ENCODE measurements around the gene TJP3. TPM values are rescaled to one million over a fixed set of nuclear protein-coding genes. Genes with fewer than 3 reads are reported as not detected.
"Not testable (repeated sequence)": the region's sequence is repeated elsewhere in the genome, so short reads cannot be mapped to it uniquely, and the experiment has no call there.

The TJP3 gene, protein sequence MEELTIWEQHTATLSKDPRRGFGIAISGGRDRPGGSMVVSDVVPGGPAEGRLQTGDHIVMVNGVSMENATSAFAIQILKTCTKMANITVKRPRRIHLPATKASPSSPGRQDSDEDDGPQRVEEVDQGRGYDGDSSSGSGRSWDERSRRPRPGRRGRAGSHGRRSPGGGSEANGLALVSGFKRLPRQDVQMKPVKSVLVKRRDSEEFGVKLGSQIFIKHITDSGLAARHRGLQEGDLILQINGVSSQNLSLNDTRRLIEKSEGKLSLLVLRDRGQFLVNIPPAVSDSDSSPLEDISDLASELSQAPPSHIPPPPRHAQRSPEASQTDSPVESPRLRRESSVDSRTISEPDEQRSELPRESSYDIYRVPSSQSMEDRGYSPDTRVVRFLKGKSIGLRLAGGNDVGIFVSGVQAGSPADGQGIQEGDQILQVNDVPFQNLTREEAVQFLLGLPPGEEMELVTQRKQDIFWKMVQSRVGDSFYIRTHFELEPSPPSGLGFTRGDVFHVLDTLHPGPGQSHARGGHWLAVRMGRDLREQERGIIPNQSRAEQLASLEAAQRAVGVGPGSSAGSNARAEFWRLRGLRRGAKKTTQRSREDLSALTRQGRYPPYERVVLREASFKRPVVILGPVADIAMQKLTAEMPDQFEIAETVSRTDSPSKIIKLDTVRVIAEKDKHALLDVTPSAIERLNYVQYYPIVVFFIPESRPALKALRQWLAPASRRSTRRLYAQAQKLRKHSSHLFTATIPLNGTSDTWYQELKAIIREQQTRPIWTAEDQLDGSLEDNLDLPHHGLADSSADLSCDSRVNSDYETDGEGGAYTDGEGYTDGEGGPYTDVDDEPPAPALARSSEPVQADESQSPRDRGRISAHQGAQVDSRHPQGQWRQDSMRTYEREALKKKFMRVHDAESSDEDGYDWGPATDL
- total RNA-seq = 0.09 TPM in 1 of 2 replicates, not detected in the other

DNA sequence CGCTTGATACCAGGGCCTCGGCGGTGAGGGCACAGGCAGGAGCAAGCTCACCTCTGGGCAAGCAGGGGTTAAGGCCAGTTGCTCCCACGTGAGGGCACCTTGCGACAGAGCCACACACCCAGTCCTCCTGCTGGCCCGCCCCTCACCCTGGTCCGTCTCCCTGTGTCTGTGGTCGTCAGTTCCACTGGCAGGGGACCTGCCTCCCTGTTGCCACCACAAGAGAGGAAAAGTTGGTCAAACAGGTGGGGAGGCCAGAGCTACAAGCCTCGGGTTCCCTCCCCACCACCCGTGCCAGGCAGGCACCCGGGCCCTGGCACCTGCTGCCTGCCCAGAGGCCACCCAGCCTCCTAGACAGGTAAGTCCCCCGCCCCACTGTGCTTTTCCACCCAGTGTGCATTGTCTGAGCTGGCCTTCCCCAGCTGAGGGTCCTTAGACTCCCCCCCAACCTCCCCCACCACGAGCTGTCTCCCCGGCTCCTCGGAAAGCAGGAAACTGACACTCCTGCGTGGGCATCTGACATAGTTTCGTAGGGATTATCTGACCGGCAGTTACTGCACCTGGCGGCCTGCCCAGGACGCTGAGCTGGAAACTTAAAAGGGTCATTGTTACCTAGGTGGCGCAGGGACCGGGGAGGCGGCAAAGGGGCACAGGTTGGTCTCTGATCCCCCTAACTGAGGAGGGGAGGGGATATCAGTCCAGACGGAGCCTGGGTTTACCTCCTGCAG lies at the start of gene TJP3:
TJP3 (plus strand) TSS at position 178 of the 725 bp plus-strand sequence. CDS start 20,049 bp downstream, outside the sequence.
- H3K4me1 Mint-ChIP-seq = peaks cover 5% of the 10 kb centered on the region
- H3K9me3 Mint-ChIP-seq = no peaks in the 10 kb centered on the region
- H3K4me3 Mint-ChIP-seq = no peak within 1 kb of the TSS
- intact Hi-C loops (cut with micrococcal nuclease) = loop anchor here (5.0 kb wide), 1 partner anchor 161 kb away; no protein-coding TSS in a partner anchor
- DNase-seq = no peak
- H3K27me3 Mint-ChIP-seq = peaks cover 15% of the 10 kb centered on the region
- H3K36me3 Mint-ChIP-seq (ENCODE audit: low read depth) = no peaks in the 10 kb centered on the region
- no peak within 1 kb of the TSS for H3K27ac Mint-ChIP-seq

DNA sequence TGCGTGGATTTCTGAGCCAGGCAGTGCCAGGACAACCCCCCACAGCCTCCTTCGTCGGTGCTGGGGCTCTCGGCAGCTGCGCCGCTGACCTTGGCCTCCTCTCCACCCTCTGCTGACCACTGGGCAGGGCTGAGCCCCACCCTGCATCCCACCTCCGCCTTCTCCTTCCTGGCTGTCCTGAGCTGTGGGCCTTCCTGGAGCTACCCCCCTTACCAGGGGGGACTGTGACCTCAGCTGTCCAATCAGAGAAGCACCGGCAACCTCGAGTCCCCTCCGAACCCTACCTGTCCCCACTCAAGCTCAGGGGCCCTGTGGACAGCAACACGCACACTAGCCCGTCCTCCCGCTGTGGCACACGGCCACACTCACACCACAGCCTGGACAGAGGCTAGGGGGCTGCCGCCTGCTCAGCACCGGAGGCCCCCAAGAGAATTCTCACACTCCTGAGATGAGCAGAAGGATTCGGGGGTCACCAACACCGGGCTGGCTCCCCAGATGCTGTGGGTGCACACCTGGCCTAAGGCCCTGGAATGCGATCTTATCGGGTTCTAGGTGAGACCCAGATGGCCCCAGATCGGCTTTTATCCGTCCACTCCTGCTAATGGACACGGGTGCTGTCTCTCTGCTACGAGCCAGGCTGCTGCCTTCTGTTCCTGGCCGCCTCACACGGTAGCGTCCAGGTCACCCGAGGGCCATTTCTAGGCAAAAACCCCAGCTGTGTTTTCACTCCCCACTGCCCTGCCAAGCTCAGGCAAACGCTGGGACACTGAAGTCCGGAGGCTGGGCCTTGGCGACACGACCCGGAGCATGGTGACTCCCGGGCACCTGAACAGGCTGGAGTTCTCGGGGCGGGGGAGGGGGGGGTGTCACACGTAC lies 49.1 kb upstream of the TJP3 start:
- Mint-ChIP-seq H3K27ac (no peak overlapping the region), H3K4me3 (no peak overlapping the region), H3K27me3 (no peaks in the 10 kb centered on the region)

DNA sequence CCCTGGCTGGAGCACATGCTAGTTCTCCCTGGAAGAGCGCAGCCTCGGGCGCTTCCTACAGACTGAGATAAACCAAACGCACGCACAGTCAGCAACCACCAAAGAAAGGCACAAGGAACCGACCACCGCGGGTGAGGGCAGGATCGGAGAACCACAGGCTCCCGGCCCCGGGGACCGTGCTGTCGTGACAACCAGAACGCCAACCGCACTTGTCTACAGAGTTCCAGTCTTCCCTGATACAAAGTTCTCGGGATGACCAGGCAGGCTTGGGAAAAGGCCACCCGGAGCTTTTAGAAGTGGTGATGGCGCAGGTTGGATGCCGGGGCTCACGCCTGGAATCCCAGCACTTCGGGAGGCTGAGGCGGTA lies 48.5 kb upstream of the TJP3 start:
- no peaks in the 10 kb centered on the region for H3K9me3 Mint-ChIP-seq
- no peak for DNase-seq
- H3K4me3 Mint-ChIP-seq = no peak overlapping the region
- no peaks in the 10 kb centered on the region for H3K27me3 Mint-ChIP-seq
- intact Hi-C loops (cut with micrococcal nuclease) = no loop called here
- H3K36me3 Mint-ChIP-seq (ENCODE audit: low read depth) = peaks cover 14% of the 10 kb centered on the region
- no peak overlapping the region for H3K27ac Mint-ChIP-seq
- no peaks in the 10 kb centered on the region for H3K4me1 Mint-ChIP-seq

More for the DNA sequence above, 49.1 kb upstream of the TJP3 start:
- intact Hi-C loops (cut with micrococcal nuclease) = no loop called here
- Mint-ChIP-seq H3K36me3 (ENCODE audit: low read depth) (peaks cover 14% of the 10 kb centered on the region), H3K9me3 (no peaks in the 10 kb centered on the region), H3K4me1 (no peaks in the 10 kb centered on the region)
- no peak for DNase-seq

DNA sequence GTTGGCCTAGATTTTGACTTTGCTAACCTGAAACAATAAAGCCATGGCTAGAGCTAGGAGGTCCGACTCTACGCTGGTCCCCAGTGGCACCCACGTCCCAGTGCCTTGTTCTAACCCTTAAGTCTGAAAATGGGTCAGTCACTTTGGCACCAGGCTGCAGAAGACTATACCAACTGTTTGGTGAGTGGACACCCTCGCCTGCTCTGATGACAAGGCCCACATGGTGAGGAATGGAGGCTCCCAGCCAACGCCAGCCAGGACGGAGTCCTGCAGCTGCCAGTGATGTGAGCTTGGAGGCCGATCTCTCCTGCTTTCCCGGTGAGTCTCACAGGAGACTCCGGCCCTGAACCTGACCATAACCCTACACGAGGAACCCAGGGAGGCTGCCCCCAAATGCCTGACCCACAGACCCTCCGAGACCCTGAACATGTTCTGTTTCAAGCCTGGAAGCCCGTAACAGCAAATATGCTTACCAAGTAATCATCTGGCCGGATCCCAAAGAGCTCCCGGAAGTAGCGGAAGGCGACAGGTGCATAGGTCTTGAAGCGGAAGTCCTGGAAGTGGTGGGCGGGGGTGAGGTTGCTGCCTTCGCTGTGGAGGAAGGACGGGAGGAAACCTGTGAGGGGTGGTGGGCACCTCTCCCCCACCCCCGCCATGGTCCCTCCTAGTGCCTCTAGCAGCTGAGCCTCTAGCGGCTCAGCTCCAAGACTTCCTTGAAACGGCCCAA lies 47.5 kb upstream of the TJP3 start:
- intact Hi-C loops (cut with micrococcal nuclease) = no loop called here
- Mint-ChIP-seq H3K36me3 (ENCODE audit: low read depth) (peaks cover 14% of the 10 kb centered on the region), H3K27me3 (no peaks in the 10 kb centered on the region)

DNA sequence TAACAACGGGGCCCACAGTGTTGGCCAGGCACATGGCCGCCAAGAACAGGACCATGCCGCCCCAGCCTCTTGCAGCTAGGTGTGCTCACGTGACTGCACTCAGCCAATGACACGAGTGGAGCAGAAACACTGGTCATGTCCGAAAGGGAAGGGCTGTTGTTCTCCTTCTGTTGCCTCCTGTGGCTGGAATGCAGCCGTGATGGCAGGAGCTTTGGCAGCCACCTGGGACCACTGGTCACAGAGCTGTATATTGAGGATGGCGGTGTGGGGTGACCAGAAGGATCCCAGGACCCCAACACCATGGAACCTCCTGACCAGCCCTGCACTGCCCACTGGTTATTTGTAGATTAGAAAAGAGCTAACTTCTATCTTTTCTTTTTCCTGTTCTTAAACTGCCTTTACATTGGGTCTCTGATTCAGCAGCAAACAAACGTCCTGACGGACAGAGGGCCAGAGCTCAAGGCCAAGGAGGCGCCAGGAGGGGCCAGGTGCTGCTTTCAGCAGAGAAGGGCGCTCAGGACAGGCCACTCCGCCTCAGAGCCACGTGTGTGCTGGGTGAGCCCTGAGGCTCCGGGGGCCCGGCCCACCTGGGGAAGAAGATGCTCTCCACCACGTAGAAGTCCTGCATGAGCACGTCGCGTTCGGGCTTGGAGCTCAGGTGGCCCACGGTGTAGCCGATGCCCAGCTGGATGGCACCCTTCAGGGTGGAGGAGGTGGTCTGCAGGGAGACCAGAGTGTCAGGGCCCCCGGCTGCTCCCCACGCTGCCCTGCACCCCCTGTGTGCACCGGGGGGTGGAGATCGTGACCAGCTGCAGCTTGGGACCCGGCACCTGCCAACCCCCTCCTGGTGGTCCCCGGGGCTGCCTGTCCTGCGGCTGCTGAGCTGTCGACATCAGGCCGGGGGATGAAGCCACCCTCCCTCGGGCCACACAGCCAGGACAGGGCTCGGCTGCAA lies 46.6 kb upstream of the TJP3 start:
- peaks cover 12% of the 10 kb centered on the region for H3K36me3 Mint-ChIP-seq (ENCODE audit: low read depth)
- H3K9me3 Mint-ChIP-seq = no peaks in the 10 kb centered on the region
- DNase-seq = no peak
- no peaks in the 10 kb centered on the region for H3K4me1 Mint-ChIP-seq
- H3K4me3 Mint-ChIP-seq = no peak overlapping the region
- intact Hi-C loops (cut with micrococcal nuclease) = no loop called here
- no peaks in the 10 kb centered on the region for H3K27me3 Mint-ChIP-seq
- no peak overlapping the region for H3K27ac Mint-ChIP-seq

More for the DNA sequence above, 47.5 kb upstream of the TJP3 start:
- Mint-ChIP-seq H3K27ac (no peak overlapping the region), H3K4me1 (no peaks in the 10 kb centered on the region), H3K4me3 (no peak overlapping the region), H3K9me3 (no peaks in the 10 kb centered on the region)
- no peak for DNase-seq

DNA sequence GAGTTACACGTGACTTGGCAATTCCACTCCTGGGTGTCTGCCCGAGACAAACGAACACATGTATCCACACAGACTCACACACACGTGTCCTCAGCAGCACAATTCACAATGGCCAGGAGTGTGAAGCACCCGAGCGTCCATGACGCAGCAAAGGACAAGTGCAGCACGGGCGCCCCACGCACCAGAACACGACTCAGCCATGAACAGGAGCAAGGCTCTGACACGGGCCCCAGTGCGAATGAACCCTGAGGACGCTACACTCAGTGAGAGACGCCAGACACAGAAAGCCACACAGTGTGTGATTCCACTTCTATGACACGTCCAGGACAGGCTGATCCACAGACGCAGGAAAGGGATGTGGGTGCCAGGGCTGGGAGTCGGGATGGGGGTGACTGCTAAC lies 44.3 kb upstream of the TJP3 start:
- Mint-ChIP-seq H3K27ac (no peak overlapping the region), H3K27me3 (no peaks in the 10 kb centered on the region), H3K36me3 (ENCODE audit: low read depth) (peaks cover 6% of the 10 kb centered on the region), H3K4me3 (no peak overlapping the region), H3K9me3 (no peaks in the 10 kb centered on the region), H3K4me1 (no peaks in the 10 kb centered on the region)
- DNase-seq = no peak
- intact Hi-C loops (cut with micrococcal nuclease) = no loop called here

DNA sequence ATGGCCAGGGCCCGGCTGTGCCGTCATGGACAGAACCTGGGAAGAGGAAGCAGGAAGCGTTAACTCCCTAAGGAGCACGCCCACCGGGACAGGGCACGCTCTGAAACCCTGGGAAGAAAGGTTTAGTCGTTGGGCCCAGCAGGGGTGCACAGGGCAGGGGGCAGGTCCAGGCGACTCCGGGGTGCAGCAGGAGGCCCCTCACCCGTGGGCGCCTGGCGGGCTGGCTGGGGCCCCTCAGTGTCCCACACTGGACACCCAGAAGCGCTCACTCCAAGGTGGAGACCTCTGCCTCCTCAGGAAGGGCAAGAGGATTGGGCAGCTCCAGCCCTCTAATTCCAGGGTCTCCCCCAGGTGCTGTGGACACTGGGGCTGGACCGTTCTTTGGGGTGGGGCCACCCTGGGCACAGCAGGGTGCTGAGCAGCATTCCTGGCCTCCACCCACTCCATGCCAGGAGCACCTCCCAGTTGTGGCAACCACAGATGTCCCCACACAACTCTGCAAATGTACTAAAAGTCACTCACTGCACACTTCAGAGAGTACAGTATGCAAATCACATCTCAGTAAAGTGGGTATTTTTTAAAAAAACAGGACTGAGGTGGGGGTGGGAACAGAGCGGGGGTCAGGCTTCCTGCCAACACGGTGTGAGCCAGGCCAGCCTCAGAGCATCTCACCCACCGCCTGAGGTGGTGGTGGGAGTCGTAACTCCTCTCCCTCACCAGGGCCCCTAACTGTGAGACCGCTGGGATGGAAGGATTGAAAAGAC lies 43.1 kb upstream of the TJP3 start:
- no peak for DNase-seq
- peaks cover 6% of the 10 kb centered on the region for H3K36me3 Mint-ChIP-seq (ENCODE audit: low read depth)
- no peaks in the 10 kb centered on the region for H3K27me3 Mint-ChIP-seq
- H3K4me3 Mint-ChIP-seq = no peak overlapping the region
- intact Hi-C loops (cut with micrococcal nuclease) = loop anchor here (1.0 kb wide), 1 partner anchor 35 kb away; the partner anchor contains the start of gene PIP5K1C
- no peaks in the 10 kb centered on the region for H3K4me1 Mint-ChIP-seq
- no peaks in the 10 kb centered on the region for H3K9me3 Mint-ChIP-seq
- no peak overlapping the region for H3K27ac Mint-ChIP-seq

DNA sequence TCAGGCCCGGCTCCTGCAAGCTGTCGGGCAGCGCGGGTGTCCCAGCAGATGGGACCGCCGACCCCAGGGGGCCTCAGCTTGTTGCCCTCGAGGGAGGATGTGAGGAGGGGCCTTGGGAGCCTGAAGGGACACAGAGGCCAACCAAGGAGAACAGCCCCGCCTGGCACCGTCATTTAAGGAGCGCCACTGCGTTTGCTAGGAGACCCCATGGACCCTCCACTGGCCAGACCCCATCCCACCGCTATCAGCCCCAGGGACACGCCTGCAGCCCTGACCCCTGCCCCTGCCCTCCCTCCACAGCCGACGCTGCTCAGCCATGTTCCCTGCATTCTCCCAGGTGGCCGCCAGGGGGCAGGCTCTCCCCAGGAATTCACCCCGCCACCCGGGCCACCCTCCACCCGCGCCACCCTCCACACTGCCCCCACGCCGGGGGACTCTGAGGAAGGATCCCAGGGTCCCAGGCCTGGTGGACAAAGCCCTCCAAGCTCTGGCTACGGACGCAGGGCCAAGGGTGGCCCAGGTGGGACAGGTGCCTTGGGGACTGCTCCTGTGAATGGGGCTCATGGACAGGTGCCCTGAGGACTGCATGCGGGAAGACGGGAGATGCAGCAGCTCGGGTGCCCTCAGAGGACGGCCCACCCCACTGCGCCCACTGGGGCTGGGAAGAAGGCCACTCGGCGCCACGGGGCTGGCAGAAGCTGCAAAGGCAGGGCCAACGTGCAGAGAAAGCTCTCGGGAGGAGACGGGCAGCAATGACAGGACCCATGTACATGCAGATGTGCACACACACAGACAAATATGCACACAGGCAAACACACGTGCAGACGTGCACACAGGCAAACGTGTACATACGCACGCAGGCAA lies 42.3 kb upstream of the TJP3 start:
- intact Hi-C loops (cut with micrococcal nuclease) = loop anchor here (1.0 kb wide), 2 partner anchors 34 to 40 kb away; partner anchors contain the start of gene PIP5K1C
- no peak overlapping the region for H3K27ac Mint-ChIP-seq
- peak; percentile 94 for DNase-seq
- no peaks in the 10 kb centered on the region for H3K27me3 Mint-ChIP-seq
- H3K4me1 Mint-ChIP-seq = no peaks in the 10 kb centered on the region
- H3K4me3 Mint-ChIP-seq = no peak overlapping the region
- H3K9me3 Mint-ChIP-seq = no peaks in the 10 kb centered on the region
- peaks cover 4% of the 10 kb centered on the region for H3K36me3 Mint-ChIP-seq (ENCODE audit: low read depth)

DNA sequence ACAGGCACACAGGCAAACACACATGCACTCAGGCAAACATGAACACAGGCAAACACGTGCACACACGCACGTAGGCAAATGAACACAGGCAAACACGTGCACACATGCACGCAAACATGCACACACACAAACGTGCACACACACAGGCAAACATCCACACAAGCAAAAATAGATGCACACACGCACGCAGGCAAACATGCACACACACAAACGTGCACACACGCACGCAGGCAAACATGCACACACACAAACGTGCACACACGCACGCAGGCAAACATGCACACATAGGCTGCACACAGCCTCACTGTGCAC lies 41.7 kb upstream of the TJP3 start:
- intact Hi-C loops (cut with micrococcal nuclease) = loop anchor here (1.0 kb wide), 1 partner anchor 40 kb away; no protein-coding TSS in a partner anchor
- DNase-seq; H3K36me3 Mint-ChIP-seq (ENCODE audit: low read depth); H3K4me1 Mint-ChIP-seq; H3K27me3 Mint-ChIP-seq; H3K4me3 Mint-ChIP-seq; H3K27ac Mint-ChIP-seq; H3K9me3 Mint-ChIP-seq: not testable (repeated sequence)

DNA sequence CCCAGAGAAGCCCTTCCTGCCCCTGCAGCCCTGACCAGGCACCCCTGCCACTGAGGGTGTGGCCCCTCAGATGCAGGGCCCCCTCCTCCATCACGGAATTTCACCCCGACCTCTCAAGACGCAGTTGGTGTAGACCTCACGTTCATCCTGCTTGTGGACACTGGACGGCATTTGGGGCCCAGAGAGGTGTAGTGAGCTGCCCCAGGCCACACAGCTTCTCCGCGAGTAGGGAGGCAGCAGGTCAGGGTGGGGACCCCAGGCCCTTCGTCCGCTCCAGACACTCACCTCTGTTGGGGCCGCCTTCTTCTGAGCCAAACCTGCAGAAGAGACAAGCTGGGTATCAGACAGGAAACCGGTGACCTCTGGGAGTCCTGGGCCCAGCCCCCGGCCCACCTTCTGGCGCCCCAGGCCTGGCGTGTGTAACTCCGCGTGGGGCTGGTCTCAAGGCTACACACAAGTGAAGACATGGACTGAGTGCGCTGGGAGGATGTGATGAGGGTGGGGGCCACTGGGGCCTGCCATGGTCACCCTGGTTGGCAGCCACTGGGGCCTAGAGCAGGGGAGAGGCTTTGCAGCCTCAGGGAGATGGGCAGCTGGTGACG lies 41.0 kb upstream of the TJP3 start:
- Mint-ChIP-seq H3K27ac (peak overlapping the region; percentile 29), H3K36me3 (ENCODE audit: low read depth) (peaks cover 4% of the 10 kb centered on the region), H3K4me3 (no peak overlapping the region), H3K4me1 (peaks cover 3% of the 10 kb centered on the region), H3K9me3 (no peaks in the 10 kb centered on the region), H3K27me3 (no peaks in the 10 kb centered on the region)
- no peak for DNase-seq
- intact Hi-C loops (cut with micrococcal nuclease) = no loop called here

All from activated CD4-positive, alpha-beta T cell treated with anti-CD3 and anti-CD28 coated beads, Interleukin-2, amount 10 ng/mL, durations not matched to agents 24 days and 14 days (primary cell).